Measurements from ENCODE around the gene MAPT.

MAPT gene

DNA sequence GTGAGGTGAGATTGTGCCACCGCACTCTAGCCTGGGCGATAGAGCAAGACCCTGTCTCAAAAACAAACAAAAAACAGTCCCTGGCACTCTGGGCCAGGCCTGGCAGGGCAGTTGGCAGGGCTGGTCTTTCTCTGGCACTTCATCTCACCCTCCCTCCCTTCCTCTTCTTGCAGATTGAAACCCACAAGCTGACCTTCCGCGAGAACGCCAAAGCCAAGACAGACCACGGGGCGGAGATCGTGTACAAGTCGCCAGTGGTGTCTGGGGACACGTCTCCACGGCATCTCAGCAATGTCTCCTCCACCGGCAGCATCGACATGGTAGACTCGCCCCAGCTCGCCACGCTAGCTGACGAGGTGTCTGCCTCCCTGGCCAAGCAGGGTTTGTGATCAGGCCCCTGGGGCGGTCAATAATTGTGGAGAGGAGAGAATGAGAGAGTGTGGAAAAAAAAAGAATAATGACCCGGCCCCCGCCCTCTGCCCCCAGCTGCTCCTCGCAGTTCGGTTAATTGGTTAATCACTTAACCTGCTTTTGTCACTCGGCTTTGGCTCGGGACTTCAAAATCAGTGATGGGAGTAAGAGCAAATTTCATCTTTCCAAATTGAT is 129.5 kb downstream of the MAPT start:
- H3K36me3 Mint-ChIP-seq (ENCODE audit: low read depth), result peaks cover 27% of the 10 kb centered on the region
- H3K9me3 Mint-ChIP-seq, result peaks cover 2% of the 10 kb centered on the region
- H3K4me1 Mint-ChIP-seq, result peaks cover 51% of the 10 kb centered on the region
- no peak overlapping the region for H3K27ac Mint-ChIP-seq
- H3K4me3 Mint-ChIP-seq, result no peak overlapping the region
- peaks cover 5% of the 10 kb centered on the region for H3K27me3 Mint-ChIP-seq (ENCODE audit: low read depth, poor library complexity)
- TF ChIP-seq, protein P1, sequence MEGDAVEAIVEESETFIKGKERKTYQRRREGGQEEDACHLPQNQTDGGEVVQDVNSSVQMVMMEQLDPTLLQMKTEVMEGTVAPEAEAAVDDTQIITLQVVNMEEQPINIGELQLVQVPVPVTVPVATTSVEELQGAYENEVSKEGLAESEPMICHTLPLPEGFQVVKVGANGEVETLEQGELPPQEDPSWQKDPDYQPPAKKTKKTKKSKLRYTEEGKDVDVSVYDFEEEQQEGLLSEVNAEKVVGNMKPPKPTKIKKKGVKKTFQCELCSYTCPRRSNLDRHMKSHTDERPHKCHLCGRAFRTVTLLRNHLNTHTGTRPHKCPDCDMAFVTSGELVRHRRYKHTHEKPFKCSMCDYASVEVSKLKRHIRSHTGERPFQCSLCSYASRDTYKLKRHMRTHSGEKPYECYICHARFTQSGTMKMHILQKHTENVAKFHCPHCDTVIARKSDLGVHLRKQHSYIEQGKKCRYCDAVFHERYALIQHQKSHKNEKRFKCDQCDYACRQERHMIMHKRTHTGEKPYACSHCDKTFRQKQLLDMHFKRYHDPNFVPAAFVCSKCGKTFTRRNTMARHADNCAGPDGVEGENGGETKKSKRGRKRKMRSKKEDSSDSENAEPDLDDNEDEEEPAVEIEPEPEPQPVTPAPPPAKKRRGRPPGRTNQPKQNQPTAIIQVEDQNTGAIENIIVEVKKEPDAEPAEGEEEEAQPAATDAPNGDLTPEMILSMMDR (IDR thresholded peaks at IDR 0.05), result no peak
- DNase-seq, result no peak

DNA sequence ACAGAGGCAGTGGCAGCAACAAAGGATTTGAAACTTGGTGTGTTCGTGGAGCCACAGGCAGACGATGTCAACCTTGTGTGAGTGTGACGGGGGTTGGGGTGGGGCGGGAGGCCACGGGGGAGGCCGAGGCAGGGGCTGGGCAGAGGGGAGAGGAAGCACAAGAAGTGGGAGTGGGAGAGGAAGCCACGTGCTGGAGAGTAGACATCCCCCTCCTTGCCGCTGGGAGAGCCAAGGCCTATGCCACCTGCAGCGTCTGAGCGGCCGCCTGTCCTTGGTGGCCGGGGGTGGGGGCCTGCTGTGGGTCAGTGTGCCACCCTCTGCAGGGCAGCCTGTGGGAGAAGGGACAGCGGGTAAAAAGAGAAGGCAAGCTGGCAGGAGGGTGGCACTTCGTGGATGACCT is 130.2 kb downstream of the MAPT start:
- no peak for DNase-seq
- TF ChIP-seq, protein P1 (IDR thresholded peaks at IDR 0.05), result no peak
- peaks cover 5% of the 10 kb centered on the region for H3K27me3 Mint-ChIP-seq (ENCODE audit: low read depth, poor library complexity)

DNA sequence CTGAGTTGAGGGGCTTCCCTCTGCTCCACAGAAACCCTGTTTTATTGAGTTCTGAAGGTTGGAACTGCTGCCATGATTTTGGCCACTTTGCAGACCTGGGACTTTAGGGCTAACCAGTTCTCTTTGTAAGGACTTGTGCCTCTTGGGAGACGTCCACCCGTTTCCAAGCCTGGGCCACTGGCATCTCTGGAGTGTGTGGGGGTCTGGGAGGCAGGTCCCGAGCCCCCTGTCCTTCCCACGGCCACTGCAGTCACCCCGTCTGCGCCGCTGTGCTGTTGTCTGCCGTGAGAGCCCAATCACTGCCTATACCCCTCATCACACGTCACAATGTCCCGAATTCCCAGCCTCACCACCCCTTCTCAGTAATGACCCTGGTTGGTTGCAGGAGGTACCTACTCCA is 130.7 kb downstream of the MAPT start:
- H3K4me3 Mint-ChIP-seq, result no peak overlapping the region
- TF ChIP-seq, protein P1 (IDR thresholded peaks at IDR 0.05), result no peak
- H3K4me1 Mint-ChIP-seq, result peaks cover 51% of the 10 kb centered on the region
- DNase-seq, result no peak
- H3K27me3 Mint-ChIP-seq (ENCODE audit: low read depth, poor library complexity), result peaks cover 5% of the 10 kb centered on the region
- no peaks in the 10 kb centered on the region for H3K9me3 Mint-ChIP-seq
- H3K36me3 Mint-ChIP-seq (ENCODE audit: low read depth), result peaks cover 36% of the 10 kb centered on the region
- peak overlapping the region; percentile 88 for H3K27ac Mint-ChIP-seq

More for the DNA sequence above, 130.2 kb downstream of the MAPT start:
- Mint-ChIP-seq H3K27ac (peak overlapping the region; percentile 92), H3K9me3 (no peaks in the 10 kb centered on the region), H3K4me1 (peaks cover 51% of the 10 kb centered on the region), H3K36me3 (ENCODE audit: low read depth) (peaks cover 32% of the 10 kb centered on the region), H3K4me3 (no peak overlapping the region)

DNA sequence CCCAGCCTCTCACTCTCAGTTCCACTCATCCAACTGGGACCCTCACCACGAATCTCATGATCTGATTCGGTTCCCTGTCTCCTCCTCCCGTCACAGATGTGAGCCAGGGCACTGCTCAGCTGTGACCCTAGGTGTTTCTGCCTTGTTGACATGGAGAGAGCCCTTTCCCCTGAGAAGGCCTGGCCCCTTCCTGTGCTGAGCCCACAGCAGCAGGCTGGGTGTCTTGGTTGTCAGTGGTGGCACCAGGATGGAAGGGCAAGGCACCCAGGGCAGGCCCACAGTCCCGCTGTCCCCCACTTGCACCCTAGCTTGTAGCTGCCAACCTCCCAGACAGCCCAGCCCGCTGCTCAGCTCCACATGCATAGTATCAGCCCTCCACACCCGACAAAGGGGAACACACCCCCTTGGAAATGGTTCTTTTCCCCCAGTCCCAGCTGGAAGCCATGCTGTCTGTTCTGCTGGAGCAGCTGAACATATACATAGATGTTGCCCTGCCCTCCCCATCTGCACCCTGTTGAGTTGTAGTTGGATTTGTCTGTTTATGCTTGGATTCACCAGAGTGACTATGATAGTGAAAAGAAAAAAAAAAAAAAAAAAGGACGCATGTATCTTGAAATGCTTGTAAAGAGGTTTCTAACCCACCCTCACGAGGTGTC is 131.3 kb downstream of the MAPT start:
- peaks cover 42% of the 10 kb centered on the region for H3K36me3 Mint-ChIP-seq (ENCODE audit: low read depth)
- no peak overlapping the region for H3K4me3 Mint-ChIP-seq
- H3K4me1 Mint-ChIP-seq, result peaks cover 45% of the 10 kb centered on the region
- no peak for DNase-seq
- H3K27ac Mint-ChIP-seq, result peak overlapping the region; percentile 88
- no peaks in the 10 kb centered on the region for H3K9me3 Mint-ChIP-seq
- TF ChIP-seq, protein P1 (IDR thresholded peaks at IDR 0.05), result no peak
- H3K27me3 Mint-ChIP-seq (ENCODE audit: low read depth, poor library complexity), result peaks cover 5% of the 10 kb centered on the region

DNA sequence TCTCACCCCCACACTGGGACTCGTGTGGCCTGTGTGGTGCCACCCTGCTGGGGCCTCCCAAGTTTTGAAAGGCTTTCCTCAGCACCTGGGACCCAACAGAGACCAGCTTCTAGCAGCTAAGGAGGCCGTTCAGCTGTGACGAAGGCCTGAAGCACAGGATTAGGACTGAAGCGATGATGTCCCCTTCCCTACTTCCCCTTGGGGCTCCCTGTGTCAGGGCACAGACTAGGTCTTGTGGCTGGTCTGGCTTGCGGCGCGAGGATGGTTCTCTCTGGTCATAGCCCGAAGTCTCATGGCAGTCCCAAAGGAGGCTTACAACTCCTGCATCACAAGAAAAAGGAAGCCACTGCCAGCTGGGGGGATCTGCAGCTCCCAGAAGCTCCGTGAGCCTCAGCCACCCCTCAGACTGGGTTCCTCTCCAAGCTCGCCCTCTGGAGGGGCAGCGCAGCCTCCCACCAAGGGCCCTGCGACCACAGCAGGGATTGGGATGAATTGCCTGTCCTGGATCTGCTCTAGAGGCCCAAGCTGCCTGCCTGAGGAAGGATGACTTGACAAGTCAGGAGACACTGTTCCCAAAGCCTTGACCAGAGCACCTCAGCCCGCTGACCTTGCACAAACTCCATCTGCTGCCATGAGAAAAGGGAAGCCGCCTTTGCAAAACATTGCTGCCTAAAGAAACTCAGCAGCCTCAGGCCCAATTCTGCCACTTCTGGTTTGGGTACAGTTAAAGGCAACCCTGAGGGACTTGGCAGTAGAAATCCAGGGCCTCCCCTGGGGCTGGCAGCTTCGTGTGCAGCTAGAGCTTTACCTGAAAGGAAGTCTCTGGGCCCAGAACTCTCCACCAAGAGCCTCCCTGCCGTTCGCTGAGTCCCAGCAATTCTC is 132.1 kb downstream of the MAPT start:
- peak overlapping the region; percentile 88 for H3K27ac Mint-ChIP-seq
- peaks cover 49% of the 10 kb centered on the region for H3K36me3 Mint-ChIP-seq (ENCODE audit: low read depth)
- H3K4me1 Mint-ChIP-seq, result peaks cover 38% of the 10 kb centered on the region
- TF ChIP-seq, protein P1 (IDR thresholded peaks at IDR 0.05), result no peak
- H3K4me3 Mint-ChIP-seq, result no peak overlapping the region
- no peak for DNase-seq
- no peaks in the 10 kb centered on the region for H3K9me3 Mint-ChIP-seq
- peaks cover 5% of the 10 kb centered on the region for H3K27me3 Mint-ChIP-seq (ENCODE audit: low read depth, poor library complexity)
